CD4-positive, alpha-beta T cell treated with Interleukin-21 for 1 hour (primary cell): ENCODE results near the gene EPHA4.
"Not testable (repeated sequence)": the region's sequence is repeated elsewhere in the genome, so short reads cannot be mapped to it uniquely, and the experiment has no call there.

Experiments used
- DNase-seq: peaks from one replicate; pipeline ENCODE4 v3.0.0-alpha.2; 2020

Gene EPHA4

GRCh38 chr2:221532641-221533040 is 39.5 kb downstream of the EPHA4 start:
- DNase-seq: no peak

GRCh38 chr2:221530653-221531037 is 41.5 kb downstream of the EPHA4 start:
- DNase-seq: no peak

DNA sequence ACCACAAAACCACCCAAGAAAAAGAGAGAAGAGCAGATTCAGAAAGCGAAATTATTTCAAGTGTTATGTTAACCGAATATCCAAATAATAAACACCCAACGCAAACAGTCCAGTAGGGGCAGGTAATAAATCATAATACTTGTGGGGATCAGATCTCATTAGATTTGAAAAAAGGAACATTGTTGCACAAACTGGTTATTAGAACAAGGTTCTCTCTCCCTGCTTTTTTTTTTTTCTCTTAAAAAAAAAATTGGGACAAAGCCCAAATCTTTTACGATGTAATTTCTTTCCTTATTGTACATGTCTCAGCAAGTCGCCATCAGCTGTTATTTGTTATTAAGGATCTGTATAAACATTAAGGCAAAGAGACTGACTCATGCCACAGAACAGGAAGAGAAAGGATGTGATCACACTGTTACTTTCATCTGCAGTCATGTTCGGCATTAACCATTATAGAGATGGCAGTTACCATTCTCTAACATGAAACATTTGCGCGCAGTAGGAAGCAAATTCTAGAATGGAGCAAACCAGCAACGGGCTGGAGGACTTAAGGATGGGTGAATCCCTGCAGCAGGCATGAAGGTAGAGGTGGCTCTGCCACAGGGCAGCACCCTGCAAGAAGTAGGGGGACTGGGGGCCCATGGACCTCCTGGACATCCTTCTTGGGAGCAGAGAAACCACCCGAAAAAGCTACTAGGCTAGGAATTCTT is 42.0 kb downstream of the EPHA4 start:
- no peak for DNase-seq

GRCh38 chr2:221529177-221529942 is 42.7 kb downstream of the EPHA4 start:
- peak; percentile 32 for DNase-seq

- peak; percentile 34 for DNase-seq
Measured at GRCh38 chr2:221527776-221528309, 44.3 kb downstream of the EPHA4 start.

GRCh38 chr2:221524158-221524557 is 47.9 kb downstream of the EPHA4 start:
- DNase-seq: no peak

DNA sequence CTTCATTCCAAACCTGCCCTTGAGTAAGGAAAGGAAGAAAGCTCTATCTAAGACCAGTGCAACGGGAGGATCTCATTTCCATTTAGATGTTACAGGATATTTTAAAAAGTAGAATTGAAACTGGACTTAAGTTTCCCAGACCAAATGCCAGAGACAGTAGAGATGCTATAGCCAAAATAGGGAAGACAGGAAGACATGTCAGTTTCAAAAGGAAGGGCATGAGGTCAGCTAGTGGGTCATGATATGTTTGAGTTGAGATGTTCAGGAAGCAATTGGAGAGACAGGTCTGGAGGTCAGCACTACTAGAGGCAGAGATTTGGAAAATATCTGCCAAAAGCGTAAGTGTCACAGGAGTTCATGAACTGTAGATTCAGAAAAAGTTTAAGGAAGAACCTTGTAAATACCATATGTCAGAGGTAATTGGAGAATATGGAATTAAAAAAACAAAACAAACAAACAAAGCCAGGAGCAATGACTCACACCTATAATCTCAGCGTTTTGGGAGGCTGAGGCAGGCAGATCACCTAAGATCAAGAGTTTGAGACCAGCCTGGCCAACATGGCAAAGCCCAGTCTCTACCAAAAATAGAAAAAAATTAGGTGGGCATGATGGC is 50.8 kb downstream of the EPHA4 start:
- DNase-seq: no peak

- DNase-seq: no peak
Measured at GRCh38 chr2:221518935-221519625, 53.0 kb downstream of the EPHA4 start.

GRCh38 chr2:221518201-221518934 is 53.7 kb downstream of the EPHA4 start:
- peak; percentile 80 for DNase-seq

- peak; percentile 82 for DNase-seq
Measured at GRCh38 chr2:221517696-221518151, 54.4 kb downstream of the EPHA4 start.

GRCh38 chr2:221517146-221517695 is 54.9 kb downstream of the EPHA4 start:
- no peak for DNase-seq

DNA sequence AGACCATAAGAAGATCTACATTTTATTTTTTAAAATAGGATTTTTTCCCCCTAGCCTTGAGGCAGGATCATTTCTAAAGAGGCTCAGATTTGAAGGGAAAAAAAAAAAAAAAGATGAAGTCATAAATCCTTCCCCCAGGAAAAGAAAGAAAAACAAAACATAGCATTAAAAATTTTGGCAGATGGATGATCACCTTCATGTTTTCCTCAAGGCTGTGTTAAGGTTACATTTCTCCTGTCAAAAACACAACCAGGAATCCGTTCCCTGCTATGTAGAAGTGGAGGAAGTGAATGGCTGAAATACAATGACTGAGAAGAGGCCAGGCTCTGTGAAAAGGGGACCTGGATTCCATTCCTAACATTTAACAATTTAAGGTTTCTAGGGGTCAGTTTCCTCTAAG is 56.2 kb downstream of the EPHA4 start:
- DNase-seq: no peak

GRCh38 chr2:221514305-221515040 is 57.6 kb downstream of the EPHA4 start:
- no peak for DNase-seq

GRCh38 chr2:221513232-221513631 is 58.9 kb downstream of the EPHA4 start:
- no peak for DNase-seq

- DNase-seq: not testable (repeated sequence)
Measured at GRCh38 chr2:221511325-221511724, 60.8 kb downstream of the EPHA4 start.

- DNase-seq: no peak
Measured at GRCh38 chr2:221506469-221506868, 65.6 kb downstream of the EPHA4 start.

DNA sequence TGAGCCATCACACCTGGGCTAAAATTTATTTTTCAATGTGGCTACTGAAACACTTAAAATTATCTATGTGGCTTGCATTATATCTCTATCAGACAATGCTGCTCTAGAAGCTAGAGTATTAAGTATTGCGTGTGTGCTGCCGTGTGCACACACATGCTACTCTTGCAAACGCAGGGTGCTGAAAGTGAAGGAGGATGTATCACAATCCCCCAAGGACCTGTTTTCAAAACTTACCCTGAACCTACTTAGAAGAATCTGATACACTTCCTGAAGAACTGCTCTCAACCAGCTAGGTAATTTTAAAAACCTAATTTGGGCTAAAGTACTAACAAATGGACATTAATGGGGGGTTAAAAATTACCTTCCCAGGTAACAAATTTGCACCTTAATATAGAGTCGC is 66.5 kb downstream of the EPHA4 start:
- no peak for DNase-seq

DNA sequence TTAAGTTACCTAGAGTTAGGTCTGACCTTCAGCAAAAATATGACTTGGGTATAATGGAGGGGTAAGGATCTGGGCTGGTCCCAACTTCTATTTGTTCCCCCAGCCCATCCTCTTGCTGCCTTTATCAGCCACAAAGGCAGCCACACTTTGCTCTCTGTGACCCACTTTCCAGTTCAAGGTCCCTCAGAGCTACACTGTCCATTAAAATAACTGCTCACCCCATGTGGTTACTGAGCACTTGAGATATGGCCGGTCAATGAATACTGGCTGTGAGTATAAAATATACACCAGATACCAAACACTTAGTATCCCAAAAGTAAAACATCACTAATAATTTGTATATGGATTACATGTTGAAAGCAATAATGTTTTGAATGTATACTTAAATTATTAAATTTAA is 67.2 kb downstream of the EPHA4 start:
- DNase-seq: no peak

DNA sequence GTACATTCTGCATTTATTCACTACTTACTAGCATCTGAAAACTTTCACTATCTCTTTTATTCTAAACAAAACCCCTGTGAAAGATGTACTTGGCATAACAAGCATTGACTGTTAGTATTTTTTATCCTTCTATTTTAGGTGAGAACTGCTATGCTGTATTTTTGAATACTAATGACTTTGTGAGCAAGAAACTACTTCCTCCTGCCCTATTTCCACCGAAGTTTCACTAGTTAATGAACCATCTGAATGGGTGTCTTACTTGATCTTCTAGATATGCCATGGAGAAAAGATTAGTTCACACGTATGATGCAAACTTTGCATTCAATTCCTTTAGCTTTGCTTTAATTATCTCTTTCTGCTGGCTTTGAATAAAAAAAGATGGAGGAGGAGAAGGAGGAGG is 68.1 kb downstream of the EPHA4 start:
- DNase-seq: no peak

DNA sequence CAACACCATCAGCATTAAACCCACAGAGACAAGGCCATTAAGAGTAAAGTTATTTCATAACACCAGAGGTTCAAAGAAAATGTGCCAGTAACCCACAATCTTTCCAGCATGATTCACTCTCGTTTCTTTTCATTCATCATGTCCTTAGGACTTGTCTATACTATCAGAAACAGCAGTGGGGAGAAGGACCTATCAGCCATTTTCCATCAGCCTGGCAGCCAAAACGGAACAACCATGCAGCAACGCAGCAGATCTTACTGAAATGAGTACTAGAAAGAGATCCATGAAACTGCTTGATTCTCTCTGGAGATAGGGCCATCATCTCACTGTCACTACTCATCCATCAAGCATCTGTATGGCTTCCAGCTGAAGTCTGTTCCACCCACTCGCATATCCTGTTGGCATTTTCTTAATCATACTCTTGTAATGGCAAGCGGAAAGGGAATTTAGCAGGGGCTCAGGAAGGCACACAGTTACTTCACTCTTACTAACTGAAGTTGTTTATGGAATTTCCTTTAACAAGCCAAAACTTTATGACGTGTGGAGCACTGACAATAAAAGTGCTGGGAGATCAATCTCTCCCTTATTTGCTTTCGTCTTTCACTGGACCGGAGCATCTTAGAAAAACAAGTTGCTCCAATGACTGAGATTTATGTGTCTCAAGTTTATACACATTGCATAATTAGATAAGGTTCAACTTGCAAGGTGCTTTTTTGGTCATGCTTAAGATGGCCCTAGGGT is 69.7 kb downstream of the EPHA4 start:
- DNase-seq: no peak

- no peak for DNase-seq
Measured at GRCh38 chr2:221501883-221502269, 70.2 kb downstream of the EPHA4 start.
